ENCODE data around the gene NYAP2. TPM values are rescaled to one million over a fixed set of nuclear protein-coding genes. Genes with fewer than 3 reads are reported as not detected.

NYAP2 gene
- total RNA-seq, 2 donors from 2014 or later: 0.05 to 0.12 TPM

DNA sequence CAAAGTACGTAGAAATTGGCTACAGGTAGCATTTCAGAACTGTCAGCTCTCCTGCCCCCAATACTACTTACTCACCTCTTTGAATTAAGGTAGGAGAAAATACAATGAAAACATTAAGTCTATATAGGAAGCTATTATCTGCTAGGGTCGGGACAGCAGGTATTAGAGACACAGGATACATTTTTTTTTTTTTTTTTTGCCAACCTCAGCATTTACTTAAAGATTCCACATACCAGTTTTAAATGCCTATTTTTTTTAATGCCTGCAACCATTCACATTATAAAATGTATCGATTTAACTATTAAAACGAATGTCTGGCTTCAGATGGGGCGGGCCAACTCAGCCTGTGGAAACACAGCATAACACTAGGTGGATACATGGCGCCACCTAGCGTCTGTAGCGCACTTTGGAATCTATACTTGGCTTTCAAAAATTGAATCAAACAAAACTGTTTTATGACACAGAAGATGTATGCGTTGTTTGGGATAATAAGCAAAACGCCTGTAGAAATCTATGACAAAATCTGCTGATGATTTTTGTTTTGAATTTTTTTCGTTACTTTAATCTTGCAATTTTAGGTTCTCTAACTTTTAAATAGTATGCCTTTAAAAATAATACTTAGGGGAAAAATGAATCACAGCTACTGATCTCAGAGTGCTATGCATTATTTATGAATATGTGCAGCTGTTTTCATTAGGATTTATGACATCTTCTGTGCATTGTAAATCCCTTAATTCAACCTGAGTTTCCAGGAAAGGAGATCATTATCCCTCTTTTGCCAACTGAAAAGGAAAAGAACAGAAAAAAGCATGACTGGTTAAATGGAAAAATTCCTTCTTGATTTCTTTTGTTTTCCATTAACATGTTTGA, 261.0 kb downstream of the NYAP2 start:
- Histone ChIP-seq H3K4me3 (no peak overlapping the region), H3K27ac (no peak overlapping the region), H3K4me1 (no peaks in the 10 kb centered on the region), H3K9me3 (no peaks in the 10 kb centered on the region), H3K9ac (ENCODE audit: low read depth in 2 of 2, low read length in 2 of 2) (no peak overlapping the region), H3K36me3 (no peaks in the 10 kb centered on the region), H3K27me3 (no peaks in the 10 kb centered on the region)
- intact Hi-C loops (cut with DNase I): loop anchor here (2.0 kb wide), 1 partner anchor 378 kb away; no protein-coding TSS in a partner anchor
- TF ChIP-seq, protein P1, sequence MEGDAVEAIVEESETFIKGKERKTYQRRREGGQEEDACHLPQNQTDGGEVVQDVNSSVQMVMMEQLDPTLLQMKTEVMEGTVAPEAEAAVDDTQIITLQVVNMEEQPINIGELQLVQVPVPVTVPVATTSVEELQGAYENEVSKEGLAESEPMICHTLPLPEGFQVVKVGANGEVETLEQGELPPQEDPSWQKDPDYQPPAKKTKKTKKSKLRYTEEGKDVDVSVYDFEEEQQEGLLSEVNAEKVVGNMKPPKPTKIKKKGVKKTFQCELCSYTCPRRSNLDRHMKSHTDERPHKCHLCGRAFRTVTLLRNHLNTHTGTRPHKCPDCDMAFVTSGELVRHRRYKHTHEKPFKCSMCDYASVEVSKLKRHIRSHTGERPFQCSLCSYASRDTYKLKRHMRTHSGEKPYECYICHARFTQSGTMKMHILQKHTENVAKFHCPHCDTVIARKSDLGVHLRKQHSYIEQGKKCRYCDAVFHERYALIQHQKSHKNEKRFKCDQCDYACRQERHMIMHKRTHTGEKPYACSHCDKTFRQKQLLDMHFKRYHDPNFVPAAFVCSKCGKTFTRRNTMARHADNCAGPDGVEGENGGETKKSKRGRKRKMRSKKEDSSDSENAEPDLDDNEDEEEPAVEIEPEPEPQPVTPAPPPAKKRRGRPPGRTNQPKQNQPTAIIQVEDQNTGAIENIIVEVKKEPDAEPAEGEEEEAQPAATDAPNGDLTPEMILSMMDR (IDR thresholded peaks at IDR 0.05): peak; percentile 80
- peak; percentile 76 for DNase-seq

DNA sequence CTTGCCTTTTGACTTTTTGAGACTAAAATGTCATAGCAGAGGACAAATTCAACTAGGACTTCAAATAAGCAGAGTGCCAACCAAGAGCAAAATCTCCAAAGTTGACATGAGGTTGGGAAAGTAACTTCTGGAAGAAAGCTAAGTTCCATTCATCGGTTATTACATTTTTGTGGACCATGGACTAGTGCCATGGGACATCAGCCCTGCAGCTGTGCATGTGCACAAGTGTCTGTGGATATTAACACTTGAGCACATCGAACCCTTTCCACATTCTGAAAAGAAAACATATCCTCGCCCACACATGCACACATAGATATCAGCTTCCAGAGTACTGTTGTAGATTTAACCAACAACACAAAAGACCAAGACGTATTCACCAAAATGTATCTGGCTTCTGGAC, 262.6 kb downstream of the NYAP2 start:
- no peak overlapping the region for H3K4me3 ChIP-seq
- no peak overlapping the region for H3K9ac ChIP-seq (ENCODE audit: low read depth in 2 of 2, low read length in 2 of 2)
- no peaks in the 10 kb centered on the region for H3K9me3 ChIP-seq
- intact Hi-C loops (cut with DNase I): no loop called here
- no peak for DNase-seq
- H3K27me3 ChIP-seq: no peaks in the 10 kb centered on the region
- H3K36me3 ChIP-seq: no peaks in the 10 kb centered on the region
- TF ChIP-seq, protein P1 (IDR thresholded peaks at IDR 0.05): no peak
- no peaks in the 10 kb centered on the region for H3K4me1 ChIP-seq
- no peak overlapping the region for H3K27ac ChIP-seq

DNA sequence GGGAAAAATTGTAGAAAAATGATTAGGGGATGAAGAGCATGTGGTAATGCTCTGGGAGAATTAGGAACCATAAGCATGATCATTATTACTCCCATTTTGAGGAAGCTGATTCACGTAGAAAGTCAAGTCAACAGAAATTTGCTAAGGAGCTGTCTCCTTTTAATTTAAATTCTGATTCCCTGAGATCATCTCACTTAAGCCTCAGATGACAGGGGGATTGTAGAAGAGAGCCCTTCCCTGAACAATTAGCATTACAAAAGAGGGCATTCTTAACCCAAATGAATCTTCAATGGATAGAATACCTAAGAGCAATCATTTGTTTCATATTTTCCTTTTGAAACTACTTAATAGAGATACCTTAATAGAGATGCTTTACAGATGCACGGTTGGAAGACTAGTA, 267.9 kb downstream of the NYAP2 start:
- no peak overlapping the region for H3K4me3 ChIP-seq
- H3K27ac ChIP-seq: no peak overlapping the region
- H3K4me1 ChIP-seq: no peaks in the 10 kb centered on the region
- no peak overlapping the region for H3K9ac ChIP-seq (ENCODE audit: low read depth in 2 of 2, low read length in 2 of 2)
- H3K36me3 ChIP-seq: no peaks in the 10 kb centered on the region
- no peaks in the 10 kb centered on the region for H3K9me3 ChIP-seq
- TF ChIP-seq, protein P1 (IDR thresholded peaks at IDR 0.05): no peak
- intact Hi-C loops (cut with DNase I): loop anchor here (5.0 kb wide), 3 partner anchors 1135 to 1440 kb away; no protein-coding TSS in a partner anchor
- DNase-seq: no peak
- no peaks in the 10 kb centered on the region for H3K27me3 ChIP-seq

DNA sequence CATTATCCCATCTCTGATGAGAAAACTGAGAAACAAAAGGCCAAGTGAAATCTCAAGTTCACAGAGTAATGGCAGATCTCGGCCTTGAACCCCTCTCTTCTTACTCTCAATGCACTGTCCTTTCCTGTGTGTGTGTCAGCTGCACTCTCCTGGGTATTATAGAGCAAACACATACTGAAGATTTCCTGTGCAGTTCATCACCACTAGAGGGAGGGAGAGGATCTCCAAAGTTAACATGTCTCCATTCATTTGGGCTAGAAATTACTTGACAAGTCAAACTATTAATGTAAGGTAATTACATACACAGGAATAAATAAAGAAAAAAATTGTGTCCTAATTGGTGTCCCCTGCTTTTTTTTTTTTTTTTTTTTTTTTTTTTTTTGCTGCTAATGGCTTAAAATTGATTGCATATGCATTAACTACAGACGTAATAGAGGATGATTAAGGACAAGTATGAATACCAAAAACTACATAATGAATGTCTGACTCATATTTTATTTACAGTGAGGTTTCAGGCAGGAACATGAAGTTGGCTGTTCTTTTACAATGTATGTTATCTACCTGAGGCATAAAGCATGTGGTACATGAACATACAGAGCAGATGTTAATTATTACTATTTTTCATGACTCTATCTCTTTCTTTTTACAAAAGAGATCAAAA, 269.2 kb downstream of the NYAP2 start:
- DNase-seq: peak; percentile 22
- Histone ChIP-seq H3K9ac (ENCODE audit: low read depth in 2 of 2, low read length in 2 of 2) (no peak overlapping the region), H3K27me3 (no peaks in the 10 kb centered on the region), H3K4me1 (no peaks in the 10 kb centered on the region), H3K36me3 (no peaks in the 10 kb centered on the region), H3K4me3 (no peak overlapping the region), H3K9me3 (no peaks in the 10 kb centered on the region), H3K27ac (no peak overlapping the region)
- TF ChIP-seq, protein P1 (IDR thresholded peaks at IDR 0.05): peak; percentile 74
- intact Hi-C loops (cut with DNase I): loop anchor here (5.0 kb wide), 3 partner anchors 1134 to 1439 kb away; no protein-coding TSS in a partner anchor

DNA sequence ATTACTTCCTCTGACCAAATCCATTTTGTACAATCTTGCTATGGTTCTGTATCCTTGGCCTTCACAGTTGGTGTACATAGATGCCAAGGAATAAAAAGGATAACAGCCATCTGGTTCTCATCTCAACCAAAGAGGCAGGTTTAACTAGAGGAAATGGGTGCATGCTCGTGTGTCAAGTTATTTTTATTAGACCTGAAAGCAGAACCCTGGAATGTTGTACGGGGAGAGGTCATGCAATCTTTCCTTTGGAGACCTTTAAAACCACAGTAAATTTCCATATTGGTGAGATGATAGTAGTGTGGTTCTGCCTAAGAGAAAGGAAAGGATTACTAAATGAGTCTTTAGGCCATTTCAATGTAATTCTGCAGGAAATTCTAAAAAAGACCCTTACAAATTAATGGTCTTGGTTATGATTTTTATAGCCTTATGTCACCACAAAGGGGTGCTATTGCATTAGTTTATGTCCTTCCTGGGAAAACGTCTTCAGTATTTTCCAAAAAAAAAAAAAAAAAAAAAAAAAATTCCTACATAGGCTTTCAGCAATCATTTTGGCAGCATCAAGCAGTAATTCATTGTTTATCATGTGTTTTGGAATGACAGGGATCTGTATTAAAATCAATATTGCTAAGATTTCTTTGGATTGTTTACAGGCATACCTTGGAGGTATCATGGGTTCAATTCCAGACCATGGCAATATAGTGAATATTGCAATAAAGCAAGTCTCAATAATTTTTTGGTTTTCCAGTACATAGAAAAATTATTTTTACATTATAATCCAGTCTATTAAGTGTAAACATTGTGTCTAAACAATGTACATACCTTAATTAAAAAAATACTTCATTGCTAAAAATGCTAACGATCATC, 270.8 kb downstream of the NYAP2 start:
- Histone ChIP-seq H3K4me1 (no peaks in the 10 kb centered on the region), H3K4me3 (no peak overlapping the region), H3K27ac (no peak overlapping the region), H3K36me3 (no peaks in the 10 kb centered on the region), H3K9me3 (no peaks in the 10 kb centered on the region), H3K9ac (ENCODE audit: low read depth in 2 of 2, low read length in 2 of 2) (no peak overlapping the region), H3K27me3 (no peaks in the 10 kb centered on the region)
- TF ChIP-seq, protein P1 (IDR thresholded peaks at IDR 0.05): no peak
- DNase-seq: no peak
- intact Hi-C loops (cut with DNase I): no loop called here
